Panc1 (cell line): ENCODE measurements around the gene DOCK1. TPM values are rescaled to one million over a fixed set of nuclear protein-coding genes. Genes with fewer than 3 reads are reported as not detected.

Experiments used
- ATAC-seq: fragments of 200-7000 bp; cut with Tn5 transposase; 2 replicates; pipeline ENCODE4 v1.9.1; 2020; ENCODE audit warnings: mild to moderate bottlenecking, moderate library complexity
- BruUV-seq: library from RNA; stranded (reverse); fragments of 400-500 nt; replicated peaks from 2 replicates; lab custom pipeline; 2021; lab: Mats Ljungman, UMichigan
- CTCF ChIA-PET: fragments of 300-600 bp; sonication (Branson Sonifier 250); formaldehyde crosslinking; loops from one replicate; lab custom pipeline; 2022; ENCODE audit warnings: antibody characterized with exemption; lab: Charles Lee
- POLR2A ChIA-PET: fragments of 300-600 bp; sonication (Branson Sonifier 250); formaldehyde crosslinking; loops from one replicate; lab custom pipeline; 2022; ENCODE audit warnings: antibody characterized with exemption; lab: Charles Lee
- DNase-seq: peaks from one replicate; pipeline ENCODE4 v3.0.0-alpha.2; 2010; ENCODE audit warnings: low read depth, low spot score
- H3K27ac ChIP-seq: 2 replicates; pipeline ENCODE4 v1.5.1; 2011; ENCODE audit warnings: mild to moderate bottlenecking, low read length, inconsistent platforms
- H3K27me3 ChIP-seq: fragments of 200-500 bp; sonication (Bioruptor generic); 2 replicates; pipeline ENCODE4 v1.6.0; 2014; ENCODE audit warnings: low read length, inconsistent platforms; ENCODE audit not compliant: control insufficient read depth, insufficient read depth
- H3K36me3 ChIP-seq: fragments of 200-500 bp; sonication (Bioruptor generic); 2 replicates; pipeline ENCODE4 v1.5.1; 2014; ENCODE audit warnings: inconsistent platforms, mild to moderate bottlenecking, low read length, moderate library complexity; ENCODE audit not compliant: control insufficient read depth, insufficient read depth
- H3K4me1 ChIP-seq: 2 replicates; pipeline ENCODE4 v1.5.1; 2011; ENCODE audit warnings: inconsistent platforms, mild to moderate bottlenecking, low read length, moderate library complexity; ENCODE audit not compliant: control insufficient read depth, insufficient read depth
- H3K4me3 ChIP-seq, 2 experiments: 2 replicates each; pipeline ENCODE4 v1.5.1; 2011 to 2012; ENCODE audit warnings: low read depth in 2 of 2, low read length in 2 of 2, mild to moderate bottlenecking in 2 of 2, inconsistent platforms in 1 of 2, moderate library complexity in 1 of 2
- H3K9me3 ChIP-seq: fragments of 200-500 bp; sonication (Bioruptor generic); 2 replicates; pipeline ENCODE4 v1.5.1; 2014; ENCODE audit warnings: low read depth, mild to moderate bottlenecking, inconsistent platforms, low read length, moderate library complexity; ENCODE audit not compliant: control insufficient read depth, insufficient read depth
- POLR2AphosphoS5 ChIP-seq: IDR thresholded peaks from 2 replicates; pipeline ENCODE4 v1.6.1; 2012; ENCODE audit warnings: mild to moderate bottlenecking, low read depth, low read length, moderate library complexity
- SIN3A ChIP-seq: IDR thresholded peaks from 2 replicates; pipeline ENCODE4 v1.6.1; 2012; ENCODE audit warnings: low read depth, mild to moderate bottlenecking, low read length, moderate library complexity, borderline replicate concordance; ENCODE audit not compliant: insufficient read depth
- TCF7L2 ChIP-seq: IDR thresholded peaks from 2 replicates; pipeline ENCODE4 v1.6.1; 2011; ENCODE audit warnings: mild to moderate bottlenecking, low read depth, low read length, inconsistent platforms
- in situ Hi-C: cut with HindIII; loops from 2 replicates; pipeline ENCODE4 v1.10.0; 2016; ENCODE audit warnings: low sequenced_read_pairs, low pct_unique_long_range_greater_than_20kb
- intact Hi-C: fragments of 100-400 bp; cut with micrococcal nuclease; formaldehyde crosslinking; loops from one replicate; pipeline ENCODE4 v1.10.0; 2022; ENCODE audit not compliant: unreplicated experiment
- total RNA-seq: library from RNA; stranded (reverse); gene quantifications from one replicate; pipeline ENCODE4 v1.2.1, GENCODE V29; 2021; ENCODE audit not compliant: unreplicated experiment
- TF ChIP-seq, protein P1 (sequence below): fragments of 450-650 bp; IDR thresholded peaks from 2 replicates; pipeline ENCODE4 v1.5.1; 2017; ENCODE audit warnings: mild to moderate bottlenecking
- TF ChIP-seq, protein P2 (sequence below), 2 experiments: IDR thresholded peaks; 2 replicates each; pipeline ENCODE4 v1.6.1; 2011 to 2012; ENCODE audit warnings: low read depth in 2 of 2, control low read depth in 1 of 2, low read length in 1 of 2, mild to moderate bottlenecking in 1 of 2, moderate library complexity in 1 of 2; ENCODE audit not compliant: insufficient read depth in 1 of 2

DOCK1 gene
- total RNA-seq, 1 experiment from 2014 or later: 67.6 TPM

- no peak for ATAC-seq
- no peak for DNase-seq
- Histone ChIP-seq H3K4me1 (no peaks in the 10 kb centered on the region), H3K27ac (no peak overlapping the region), H3K4me3 (no peak overlapping the region), H3K27me3 (no peaks in the 10 kb centered on the region), H3K9me3 (no peaks in the 10 kb centered on the region), H3K36me3 (no peaks in the 10 kb centered on the region)
- CTCF ChIA-PET: no interaction called here
- in situ Hi-C loops: no loop called here
- BruUV-seq: no TSS peak
- TF ChIP-seq TCF7L2: no peak
- TF ChIP-seq SIN3A: no peak
- no peak for TF ChIP-seq POLR2AphosphoS5
- TF ChIP-seq, protein P1, sequence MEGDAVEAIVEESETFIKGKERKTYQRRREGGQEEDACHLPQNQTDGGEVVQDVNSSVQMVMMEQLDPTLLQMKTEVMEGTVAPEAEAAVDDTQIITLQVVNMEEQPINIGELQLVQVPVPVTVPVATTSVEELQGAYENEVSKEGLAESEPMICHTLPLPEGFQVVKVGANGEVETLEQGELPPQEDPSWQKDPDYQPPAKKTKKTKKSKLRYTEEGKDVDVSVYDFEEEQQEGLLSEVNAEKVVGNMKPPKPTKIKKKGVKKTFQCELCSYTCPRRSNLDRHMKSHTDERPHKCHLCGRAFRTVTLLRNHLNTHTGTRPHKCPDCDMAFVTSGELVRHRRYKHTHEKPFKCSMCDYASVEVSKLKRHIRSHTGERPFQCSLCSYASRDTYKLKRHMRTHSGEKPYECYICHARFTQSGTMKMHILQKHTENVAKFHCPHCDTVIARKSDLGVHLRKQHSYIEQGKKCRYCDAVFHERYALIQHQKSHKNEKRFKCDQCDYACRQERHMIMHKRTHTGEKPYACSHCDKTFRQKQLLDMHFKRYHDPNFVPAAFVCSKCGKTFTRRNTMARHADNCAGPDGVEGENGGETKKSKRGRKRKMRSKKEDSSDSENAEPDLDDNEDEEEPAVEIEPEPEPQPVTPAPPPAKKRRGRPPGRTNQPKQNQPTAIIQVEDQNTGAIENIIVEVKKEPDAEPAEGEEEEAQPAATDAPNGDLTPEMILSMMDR: no peak
- TF ChIP-seq, protein P2, sequence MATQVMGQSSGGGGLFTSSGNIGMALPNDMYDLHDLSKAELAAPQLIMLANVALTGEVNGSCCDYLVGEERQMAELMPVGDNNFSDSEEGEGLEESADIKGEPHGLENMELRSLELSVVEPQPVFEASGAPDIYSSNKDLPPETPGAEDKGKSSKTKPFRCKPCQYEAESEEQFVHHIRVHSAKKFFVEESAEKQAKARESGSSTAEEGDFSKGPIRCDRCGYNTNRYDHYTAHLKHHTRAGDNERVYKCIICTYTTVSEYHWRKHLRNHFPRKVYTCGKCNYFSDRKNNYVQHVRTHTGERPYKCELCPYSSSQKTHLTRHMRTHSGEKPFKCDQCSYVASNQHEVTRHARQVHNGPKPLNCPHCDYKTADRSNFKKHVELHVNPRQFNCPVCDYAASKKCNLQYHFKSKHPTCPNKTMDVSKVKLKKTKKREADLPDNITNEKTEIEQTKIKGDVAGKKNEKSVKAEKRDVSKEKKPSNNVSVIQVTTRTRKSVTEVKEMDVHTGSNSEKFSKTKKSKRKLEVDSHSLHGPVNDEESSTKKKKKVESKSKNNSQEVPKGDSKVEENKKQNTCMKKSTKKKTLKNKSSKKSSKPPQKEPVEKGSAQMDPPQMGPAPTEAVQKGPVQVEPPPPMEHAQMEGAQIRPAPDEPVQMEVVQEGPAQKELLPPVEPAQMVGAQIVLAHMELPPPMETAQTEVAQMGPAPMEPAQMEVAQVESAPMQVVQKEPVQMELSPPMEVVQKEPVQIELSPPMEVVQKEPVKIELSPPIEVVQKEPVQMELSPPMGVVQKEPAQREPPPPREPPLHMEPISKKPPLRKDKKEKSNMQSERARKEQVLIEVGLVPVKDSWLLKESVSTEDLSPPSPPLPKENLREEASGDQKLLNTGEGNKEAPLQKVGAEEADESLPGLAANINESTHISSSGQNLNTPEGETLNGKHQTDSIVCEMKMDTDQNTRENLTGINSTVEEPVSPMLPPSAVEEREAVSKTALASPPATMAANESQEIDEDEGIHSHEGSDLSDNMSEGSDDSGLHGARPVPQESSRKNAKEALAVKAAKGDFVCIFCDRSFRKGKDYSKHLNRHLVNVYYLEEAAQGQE (IDR thresholded peaks at IDR 0.05; ENCODE audit: insufficient read depth in 1 of 2, low read depth in 2 of 2, low read length in 1 of 2): no peak
- POLR2A ChIA-PET: no interaction called here
- intact Hi-C loops: no loop called here
These were observed 536.4 kb downstream of the DOCK1 start for GRCh38 chr10:127441350-127442219.

DNA sequence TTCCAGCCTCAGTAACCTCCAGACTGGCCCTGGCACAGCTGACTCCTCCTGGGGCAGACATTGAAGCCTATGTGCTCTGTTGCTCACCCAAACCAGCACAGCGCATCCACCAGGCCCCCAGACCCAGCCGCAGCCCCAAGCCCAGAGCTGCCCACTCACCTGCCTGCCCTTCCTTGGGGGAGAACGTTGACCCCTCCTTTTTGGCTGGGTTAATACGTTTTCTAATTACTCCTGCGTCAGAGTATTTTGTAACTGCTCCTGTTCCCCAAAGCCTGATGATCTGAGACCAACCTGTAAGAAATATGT lies 536.9 kb downstream of the DOCK1 start:
- intact Hi-C loops (no loop called here), in situ Hi-C loops (no loop called here)
- TF ChIP-seq TCF7L2: no peak
- TF ChIP-seq, protein P1: no peak
- no peak for TF ChIP-seq POLR2AphosphoS5
- TF ChIP-seq SIN3A: no peak
- TF ChIP-seq, protein P2 (IDR thresholded peaks at IDR 0.05; ENCODE audit: insufficient read depth in 1 of 2, low read depth in 2 of 2, low read length in 1 of 2): no peak
- POLR2A ChIA-PET: no interaction called here
- no peak overlapping the region for H3K27ac ChIP-seq
- no TSS peak for BruUV-seq
- no peaks in the 10 kb centered on the region for H3K9me3 ChIP-seq
- no peaks in the 10 kb centered on the region for H3K27me3 ChIP-seq
- H3K4me3 ChIP-seq: no peak overlapping the region
- no peaks in the 10 kb centered on the region for H3K4me1 ChIP-seq
- CTCF ChIA-PET: no interaction called here
- DNase-seq (no peak), ATAC-seq (no peak)
- H3K36me3 ChIP-seq: no peaks in the 10 kb centered on the region; the same call in 1 of the 2 replicates
